OCI-M2 (cell line): ENCODE data around the gene NKTR.
"Not testable (repeated sequence)": the region's sequence is repeated elsewhere in the genome, so short reads cannot be mapped to it uniquely, and the experiment has no call there.

Experiments
- DNase-seq: peaks from one replicate; lab custom pipeline; 2025; ENCODE audit not compliant: unreplicated experiment; lab: John Stamatoyannopoulos, UW

The NKTR gene

DNA sequence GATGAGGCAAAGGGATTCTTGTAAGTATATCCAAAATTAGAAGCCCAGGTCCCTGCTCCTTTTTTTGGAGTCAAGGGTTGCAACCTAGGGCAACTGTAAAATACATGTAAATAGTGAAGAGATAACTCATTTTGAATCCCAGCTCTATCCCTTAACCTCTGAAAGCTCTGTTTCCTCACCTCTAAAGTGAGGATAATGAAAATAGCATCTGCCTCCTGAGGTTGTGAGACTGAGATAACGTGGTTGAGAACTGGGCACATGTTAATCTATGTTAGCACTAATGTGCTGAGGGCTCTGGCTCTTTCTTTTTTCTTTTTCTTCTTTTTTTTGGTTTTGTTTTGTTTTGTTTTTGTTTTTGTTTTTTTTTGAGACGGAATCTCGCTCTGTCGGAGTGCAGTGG is 4.8 kb upstream of the NKTR start:
- DNase-seq, result no peak

DNA sequence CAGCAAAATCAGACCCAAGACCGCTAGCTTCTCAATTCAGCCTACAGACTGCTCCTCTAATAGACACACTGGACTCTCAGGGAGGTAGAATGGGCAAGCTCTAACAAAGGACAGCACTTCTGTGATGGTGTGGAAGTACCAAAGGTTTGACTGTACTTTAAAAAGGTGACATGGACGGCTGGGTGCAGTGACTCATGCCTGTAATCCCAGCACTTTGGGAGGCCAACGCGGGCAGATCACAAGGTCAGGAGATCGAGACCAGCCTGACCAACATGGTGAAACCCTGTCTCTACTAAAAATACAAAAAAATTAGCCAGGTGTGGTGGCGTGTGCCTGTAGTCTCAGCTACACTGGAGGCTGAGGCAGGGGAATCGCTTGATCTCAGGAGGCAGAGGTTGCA is 3.4 kb upstream of the NKTR start:
- DNase-seq, result not testable (repeated sequence)

DNA sequence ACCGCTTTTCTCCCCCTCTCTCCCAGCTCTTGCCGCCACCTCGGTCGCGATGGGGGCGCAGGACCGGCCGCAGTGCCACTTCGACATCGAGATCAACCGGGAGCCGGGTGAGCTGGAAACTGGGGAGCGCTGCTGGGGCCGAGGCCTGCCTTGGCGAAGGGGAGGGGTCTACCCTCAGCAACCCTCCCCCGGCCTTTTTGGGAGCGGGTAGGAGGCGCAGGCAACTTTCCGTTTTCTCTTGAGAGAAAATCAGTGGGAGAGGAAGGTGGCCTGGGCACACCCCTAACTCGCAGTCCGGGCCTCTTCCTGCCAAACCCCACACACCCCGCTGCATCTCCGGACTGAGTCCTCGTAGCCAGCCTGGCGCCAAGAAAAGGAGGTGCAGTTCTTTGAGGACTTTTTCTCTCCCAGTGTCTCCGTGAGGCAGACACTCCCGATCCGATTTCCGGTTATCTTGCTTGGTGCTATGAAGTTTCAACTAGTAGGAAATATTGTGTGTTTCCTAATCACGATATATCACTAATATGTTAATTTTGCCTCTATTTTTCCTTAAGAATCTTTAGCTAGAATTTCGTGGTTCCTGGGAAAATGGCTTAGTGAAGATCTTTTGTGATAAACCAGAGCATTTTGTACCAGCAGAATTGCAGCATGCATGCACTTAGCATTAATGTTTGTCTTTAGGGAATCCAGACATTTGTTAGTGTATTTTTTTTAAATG is 631 bp downstream of the NKTR start:
- DNase-seq, result no peak

DNA sequence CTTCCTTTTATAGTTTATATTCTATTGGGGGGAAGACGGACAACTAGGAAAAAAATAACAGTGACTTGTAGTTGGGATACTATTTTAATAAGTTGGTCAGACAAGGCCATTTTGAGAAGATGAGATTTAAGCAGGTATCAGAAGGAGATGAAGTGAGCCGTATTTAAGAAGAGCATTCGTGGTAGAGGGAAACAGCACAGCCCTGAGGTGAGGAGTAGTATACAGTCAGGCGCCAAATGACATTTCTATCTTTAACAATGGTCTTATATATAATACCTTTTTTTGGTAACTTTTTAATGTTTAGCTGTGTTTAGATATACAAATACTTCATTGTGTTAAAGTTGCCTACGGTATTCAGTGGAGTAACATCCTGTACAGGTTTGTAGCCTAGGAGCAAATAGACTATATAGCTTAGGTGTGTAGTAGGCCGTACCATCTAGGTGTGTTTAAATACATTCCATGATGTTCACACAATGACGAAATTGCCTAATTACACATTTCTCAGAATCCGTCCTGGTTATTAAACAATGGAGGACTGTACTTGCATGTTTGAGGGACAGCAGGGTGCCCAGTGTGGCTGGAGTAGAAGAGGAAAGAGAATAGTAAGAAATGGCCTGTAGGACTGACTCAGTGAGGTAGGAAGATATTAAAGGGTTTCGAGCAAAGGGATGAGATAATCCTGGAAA is 1.6 kb downstream of the NKTR start:
- no peak for DNase-seq

DNA sequence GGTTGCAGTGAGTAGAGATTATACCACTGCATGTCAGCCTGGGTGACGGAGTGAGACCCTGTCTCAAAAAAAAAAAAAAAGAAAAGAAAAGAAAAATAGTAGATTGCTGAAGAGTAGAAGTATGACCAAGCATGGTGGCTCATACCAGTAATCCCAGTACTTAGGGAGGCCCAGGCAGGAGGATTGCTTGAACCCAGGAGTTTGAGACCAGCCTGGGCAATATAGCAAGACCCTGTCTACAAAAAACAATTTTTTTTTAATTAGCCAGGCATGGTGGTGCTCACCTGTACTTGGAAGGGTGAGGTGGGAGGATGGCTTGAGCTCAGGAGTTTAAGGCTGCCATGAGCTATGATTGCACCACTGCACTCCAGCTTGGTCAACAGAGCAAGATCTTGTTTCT is 2.5 kb downstream of the NKTR start:
- no peak for DNase-seq

DNA sequence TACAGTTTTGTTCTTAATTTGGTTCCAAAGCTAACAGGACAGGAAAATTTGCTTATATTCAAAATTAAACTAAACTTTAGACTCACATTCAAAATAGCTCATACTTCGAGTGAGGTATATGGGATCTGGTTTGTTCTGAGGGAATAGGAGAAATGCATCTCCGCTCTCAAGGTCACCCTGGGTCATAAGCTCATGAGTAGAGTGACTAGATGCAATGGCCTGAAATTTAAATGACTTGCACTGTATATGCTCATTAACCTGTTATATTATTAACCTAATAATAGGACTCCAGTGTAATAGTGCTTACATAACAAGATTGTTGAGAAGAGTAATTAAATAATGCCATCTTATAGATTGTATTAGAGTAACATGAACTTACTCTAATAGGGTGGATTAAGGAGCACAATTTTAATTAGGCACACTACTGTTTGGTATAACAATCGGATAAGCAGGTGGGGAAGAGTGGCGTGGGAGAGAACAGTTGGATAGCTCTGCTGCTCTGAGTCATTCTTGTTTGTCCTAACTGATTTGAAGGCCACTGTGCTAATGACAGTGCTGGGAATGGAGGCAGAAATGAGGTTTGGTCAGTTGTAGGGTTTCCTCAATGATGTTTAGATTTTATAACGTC is 5.2 kb downstream of the NKTR start:
- DNase-seq, result no peak

DNA sequence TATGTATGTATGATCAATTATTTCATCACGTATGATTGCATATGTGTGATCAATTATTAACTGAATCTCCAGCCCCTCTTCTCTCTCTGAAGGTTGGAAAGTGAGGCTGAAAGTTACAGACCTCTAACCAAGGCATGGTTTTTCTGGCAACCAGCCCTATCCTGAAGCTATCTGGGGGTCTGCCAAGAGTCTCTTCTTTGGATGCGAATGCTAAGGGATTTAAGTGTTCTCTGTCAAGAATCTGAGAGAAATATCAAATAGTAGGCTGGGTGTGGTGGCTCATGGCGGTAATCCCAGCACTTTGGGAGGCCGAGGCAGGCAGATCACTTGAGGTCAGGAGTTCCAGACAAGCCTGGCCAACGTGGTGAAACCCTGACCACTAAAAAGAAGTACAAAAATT is 8.1 kb downstream of the NKTR start:
- no peak for DNase-seq

DNA sequence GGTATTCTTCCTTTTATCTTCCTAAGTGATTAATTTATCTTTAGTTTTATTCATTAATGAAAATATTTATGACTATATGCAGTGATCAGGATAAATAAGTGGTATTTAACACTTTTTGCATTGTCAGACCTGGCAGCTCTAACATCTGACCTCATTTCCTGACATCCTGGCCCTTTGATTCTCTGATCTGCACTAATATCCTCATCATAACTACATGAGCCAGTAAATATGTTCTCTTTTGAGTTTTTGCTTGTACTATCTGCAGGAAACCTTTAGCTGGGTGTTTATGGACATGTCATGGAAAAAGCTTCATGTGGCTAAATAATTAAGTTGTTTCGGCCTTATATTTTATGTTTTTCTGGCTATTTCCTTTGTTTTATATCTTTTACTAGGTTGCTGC is 10.5 kb downstream of the NKTR start:
- DNase-seq, result no peak

DNA sequence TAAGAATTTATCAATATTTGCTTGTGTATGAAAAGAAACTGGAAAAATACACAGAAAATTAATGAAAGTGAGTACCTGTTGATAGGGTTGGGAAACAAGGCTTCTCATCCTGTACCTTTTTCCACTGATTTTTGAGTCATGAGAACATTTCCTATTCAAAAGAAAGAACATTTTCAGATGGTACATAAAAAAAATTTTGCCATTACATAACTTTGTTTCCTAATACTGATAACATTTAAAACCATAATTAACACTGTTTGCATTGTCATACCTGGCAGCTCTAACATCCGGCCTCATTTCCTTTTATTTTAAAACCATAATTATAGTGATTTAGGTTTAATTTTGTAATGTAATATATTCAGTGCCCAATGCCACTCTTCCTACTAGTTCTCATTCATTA is 11.7 kb downstream of the NKTR start:
- DNase-seq, result no peak

DNA sequence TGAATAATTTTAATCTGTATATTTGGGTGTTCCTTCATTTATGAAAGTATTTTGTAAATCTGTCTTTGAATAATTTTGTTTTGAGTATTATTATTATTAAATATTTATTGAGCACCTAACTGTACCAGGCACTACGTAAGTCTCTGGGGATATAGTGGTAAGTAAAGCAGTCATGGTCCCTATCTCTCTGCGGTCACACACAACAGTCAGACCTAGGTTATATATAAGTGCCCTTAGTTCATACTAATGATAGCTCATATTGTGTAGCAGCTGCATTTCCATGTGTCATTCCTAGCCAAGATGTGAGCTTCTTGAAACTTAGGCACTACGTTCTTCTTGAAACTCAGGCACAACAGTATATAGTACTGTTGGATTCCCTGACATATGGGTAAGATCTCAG is 12.4 kb downstream of the NKTR start:
- no peak for DNase-seq

DNA sequence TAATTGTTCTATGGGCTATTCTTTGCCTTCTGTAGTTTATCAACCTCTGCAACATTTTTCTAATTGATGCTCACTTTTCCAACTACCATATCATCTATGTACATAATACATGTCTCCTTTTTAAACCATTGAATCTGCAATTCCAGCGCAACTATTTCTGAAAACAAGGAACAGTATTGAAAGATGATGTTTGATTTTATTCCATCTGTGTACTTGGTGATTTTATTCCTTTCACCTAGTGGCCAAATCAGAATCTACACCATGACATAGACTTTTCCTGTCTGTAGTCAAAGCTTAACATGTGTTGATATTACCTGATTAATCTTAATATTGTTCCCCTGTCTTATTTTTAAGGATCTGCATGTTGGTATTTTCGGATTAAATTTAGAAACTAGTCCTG is 13.0 kb downstream of the NKTR start:
- no peak for DNase-seq

DNA sequence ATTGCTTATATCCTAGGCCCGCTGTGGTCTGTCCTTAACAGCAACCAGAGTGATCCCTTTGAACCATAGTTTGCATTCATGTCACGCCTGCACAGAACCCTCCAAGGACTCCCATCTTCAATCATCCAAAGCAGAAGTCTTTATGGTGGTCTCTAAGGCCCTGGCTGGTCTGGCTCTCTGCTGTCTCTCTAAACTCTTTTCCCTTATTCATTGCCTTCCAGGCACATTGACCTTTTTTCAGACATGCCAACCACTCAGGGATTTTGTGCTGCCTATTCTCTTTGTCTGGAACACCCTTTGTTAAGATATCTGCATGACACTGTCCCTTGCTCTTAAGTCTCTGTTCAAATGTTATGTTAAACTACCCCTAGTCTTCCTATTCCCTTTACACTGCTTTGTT is 31.1 kb downstream of the NKTR start:
- DNase-seq, result no peak

DNA sequence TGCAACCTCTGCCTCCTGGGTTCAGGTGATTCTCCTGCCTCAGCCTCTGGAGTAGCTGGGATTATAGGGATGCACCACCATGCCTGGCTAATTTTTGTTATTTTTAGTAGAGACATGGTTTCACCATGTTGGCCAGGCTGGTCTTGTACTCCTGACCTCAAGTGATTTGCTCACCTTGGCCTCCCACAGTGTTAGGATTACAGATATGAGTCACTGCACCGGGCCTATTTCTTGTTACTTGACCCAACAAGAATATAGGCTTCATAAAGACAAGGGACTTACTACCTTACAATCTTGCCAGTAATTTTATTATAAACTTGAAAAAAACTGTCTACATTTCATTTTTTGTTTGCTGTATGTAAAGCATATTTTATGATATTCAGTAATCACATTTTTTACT is 31.7 kb downstream of the NKTR start:
- DNase-seq, result no peak

DNA sequence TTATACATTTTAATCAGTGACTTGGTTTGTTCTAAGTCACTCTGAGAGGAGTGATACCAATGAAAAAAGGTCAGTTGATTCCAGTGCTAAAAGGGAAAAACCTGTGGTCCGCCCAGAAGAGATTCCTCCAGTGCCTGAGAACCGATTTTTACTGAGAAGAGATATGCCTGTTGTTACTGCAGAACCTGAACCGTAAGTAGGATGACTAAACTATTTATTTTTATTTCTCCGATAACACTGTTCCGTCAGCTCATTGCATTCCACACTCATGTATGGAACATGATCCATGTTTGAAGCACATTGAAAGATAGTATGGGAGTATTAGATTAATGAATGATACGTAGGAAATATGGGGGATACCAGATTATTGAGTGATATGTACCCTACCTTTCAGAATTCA is 33.1 kb downstream of the NKTR start:
- no peak for DNase-seq

DNA sequence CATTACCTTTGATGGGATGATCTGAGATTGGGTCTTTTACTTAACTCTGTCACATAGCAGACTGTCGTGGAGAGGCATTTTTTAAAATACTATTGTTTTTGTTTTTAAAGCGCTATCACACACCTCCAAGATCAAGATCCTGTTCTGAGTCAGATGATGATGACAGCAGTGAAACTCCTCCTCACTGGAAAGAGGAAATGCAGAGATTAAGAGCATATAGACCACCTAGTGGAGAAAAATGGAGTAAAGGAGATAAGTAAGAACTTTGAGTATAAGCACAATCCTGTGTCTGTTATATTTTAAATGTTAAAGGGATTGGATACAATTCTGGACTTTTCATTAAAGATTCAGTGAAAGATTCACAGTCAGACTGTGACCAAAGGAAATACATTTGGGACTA is 34.6 kb downstream of the NKTR start:
- no peak for DNase-seq

DNA sequence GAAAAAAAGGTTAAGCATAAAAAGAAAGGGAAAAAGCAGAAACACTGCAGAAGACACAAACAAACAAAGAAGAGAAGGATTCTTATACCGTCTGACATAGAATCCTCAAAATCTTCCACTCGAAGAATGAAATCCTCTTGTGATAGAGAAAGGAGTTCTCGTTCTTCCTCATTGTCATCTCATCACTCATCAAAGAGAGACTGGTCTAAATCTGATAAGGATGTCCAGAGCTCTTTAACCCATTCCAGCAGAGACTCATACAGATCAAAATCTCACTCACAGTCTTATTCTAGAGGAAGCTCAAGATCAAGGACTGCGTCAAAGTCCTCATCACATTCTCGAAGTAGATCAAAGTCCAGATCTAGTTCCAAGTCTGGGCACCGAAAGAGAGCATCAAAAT is 36.5 kb downstream of the NKTR start:
- DNase-seq, result no peak

DNA sequence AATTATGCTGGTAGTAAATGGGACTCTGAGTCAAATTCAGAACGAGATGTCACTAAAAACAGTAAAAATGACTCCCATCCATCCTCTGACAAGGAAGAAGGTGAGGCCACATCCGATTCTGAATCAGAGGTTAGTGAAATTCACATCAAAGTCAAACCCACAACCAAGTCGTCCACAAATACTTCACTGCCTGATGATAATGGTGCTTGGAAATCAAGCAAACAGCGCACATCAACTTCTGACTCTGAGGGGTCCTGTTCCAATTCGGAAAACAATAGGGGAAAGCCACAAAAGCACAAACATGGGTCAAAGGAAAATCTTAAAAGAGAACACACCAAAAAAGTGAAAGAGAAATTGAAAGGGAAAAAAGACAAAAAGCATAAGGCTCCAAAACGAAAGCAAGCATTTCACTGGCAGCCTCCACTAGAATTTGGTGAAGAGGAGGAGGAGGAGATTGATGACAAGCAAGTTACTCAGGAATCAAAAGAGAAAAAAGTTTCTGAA is 37.9 kb downstream of the NKTR start:
- DNase-seq, result no peak

DNA sequence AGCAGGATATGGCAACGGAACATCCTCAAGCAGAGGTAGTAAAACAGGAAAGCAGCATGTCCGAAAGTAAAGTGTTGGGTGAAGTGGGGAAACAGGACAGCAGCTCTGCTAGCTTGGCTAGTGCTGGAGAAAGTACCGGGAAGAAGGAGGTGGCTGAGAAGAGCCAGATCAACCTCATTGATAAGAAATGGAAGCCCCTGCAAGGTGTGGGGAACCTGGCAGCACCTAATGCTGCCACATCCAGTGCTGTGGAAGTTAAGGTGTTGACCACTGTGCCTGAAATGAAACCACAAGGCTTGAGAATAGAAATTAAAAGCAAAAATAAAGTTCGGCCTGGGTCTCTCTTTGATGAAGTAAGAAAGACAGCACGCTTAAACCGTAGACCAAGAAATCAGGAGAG is 38.7 kb downstream of the NKTR start:
- DNase-seq, result no peak

DNA sequence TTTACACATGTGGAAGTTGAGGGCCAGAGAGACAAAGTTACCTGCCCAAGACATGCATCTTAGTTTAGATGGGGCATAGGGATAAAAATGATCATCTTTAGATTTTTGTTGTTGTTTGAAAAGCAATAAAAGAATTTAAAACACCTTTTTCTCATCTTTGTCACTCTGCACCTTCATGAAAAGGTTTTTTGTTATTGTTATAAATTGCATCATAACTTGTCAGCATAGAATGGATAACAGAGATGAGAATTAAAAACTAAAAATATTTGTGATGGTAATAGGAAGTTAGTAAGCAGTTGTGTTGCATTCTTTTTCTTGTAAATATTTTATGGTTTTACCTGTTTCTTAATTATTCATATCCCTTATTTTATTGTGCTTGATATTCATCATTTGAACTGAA is 39.6 kb downstream of the NKTR start:
- DNase-seq, result no peak

DNA sequence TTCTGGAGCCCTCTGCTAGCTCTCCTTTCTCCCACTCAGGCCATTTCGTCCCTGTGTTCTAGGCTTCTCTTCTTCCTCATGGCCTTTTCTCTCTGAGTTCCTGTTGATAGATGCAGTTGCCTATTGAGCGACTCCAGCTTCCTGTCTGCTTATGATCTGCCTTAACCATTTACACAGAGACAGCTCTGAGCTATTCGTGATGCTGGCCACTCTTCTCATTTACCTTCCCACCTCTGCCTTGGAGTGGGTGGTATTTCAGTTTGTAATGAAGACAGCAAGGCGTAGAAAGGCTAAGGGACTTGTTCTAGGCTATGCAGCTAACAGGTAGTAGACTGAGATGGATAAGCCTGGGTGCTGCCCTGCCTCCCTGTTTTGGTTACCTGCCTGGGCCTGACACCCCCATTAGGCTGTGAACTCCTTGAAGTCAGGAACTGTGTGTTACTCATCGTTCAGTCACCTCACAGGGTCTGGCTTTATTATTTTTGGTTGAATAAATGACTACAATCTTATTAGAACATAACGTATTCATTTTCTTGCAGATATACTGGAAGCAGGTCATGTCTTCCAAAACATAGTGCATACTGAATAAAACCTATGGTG is 40.4 kb downstream of the NKTR start:
- no peak for DNase-seq

DNA sequence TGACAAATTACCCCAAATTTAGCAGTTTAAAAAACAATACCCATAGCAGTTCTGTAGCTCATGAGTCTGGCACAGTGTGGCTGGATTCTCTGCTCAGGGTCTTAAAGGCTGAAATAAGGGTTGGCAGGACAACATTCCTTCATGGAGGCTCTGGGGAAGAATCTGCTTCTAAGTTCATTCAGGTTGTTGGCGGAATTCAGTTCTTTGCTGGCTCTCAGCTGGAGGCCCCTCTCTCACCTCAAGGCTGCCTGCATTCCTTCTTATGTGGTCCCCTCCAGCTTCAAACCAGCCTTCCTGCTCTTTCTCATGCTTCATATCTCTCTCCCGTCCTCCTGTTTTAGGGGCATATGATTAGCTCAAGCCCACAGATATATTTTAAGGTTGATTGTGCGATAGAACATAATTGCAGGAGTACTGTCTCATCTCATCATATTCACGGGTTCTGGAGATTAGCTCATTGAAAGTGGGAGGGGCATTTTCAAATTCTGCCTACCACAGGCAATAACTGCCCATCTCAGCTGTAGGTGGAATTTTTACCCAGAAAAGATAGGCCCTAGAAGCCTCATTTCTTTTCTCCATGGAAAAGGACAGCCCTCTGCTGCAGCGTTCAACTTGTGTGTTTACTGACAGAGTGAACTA is 47.5 kb downstream of the NKTR start:
- no peak for DNase-seq

DNA sequence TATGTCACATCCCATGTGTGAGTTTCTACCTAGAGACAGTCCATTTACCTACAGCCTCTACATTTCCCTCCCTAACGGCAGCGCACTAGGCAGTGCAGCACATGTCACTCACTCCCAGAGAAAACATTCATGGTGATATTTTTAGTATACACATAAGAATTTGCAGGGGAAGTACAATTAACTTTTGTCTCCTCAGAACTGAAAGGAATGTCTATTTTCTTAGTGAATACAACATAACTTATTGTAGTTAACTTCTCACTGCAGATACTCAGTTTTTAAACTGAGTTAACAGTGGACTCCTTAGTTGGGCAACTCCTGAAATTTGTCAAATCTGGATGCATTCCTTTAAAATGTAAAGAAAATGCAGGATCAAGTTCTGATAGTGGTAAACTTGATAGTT is 48.5 kb downstream of the NKTR start:
- no peak for DNase-seq
